DOHH2 (cell line): Measurements from ENCODE around the gene TAF6.

Experiments used
- H3F3A ChIP-seq: fragments of 200-600 bp; sonication (generic), shearing (Covaris generic); 2 replicates; pipeline ENCODE4 v1.6.0; 2016; ENCODE audit warnings: antibody characterized with exemption, mild to moderate bottlenecking; ENCODE audit not compliant: control insufficient read depth, insufficient read depth
- H3K27ac ChIP-seq: fragments of 200-600 bp; sonication (generic); 2 replicates; pipeline ENCODE4 v1.5.1; 2014; ENCODE audit warnings: low read depth, mild to moderate bottlenecking, low read length, moderate library complexity
- H3K27me3 ChIP-seq: fragments of 200-600 bp; sonication (generic); 2 replicates; pipeline ENCODE4 v1.6.1; 2014; ENCODE audit warnings: mild to moderate bottlenecking, low read length, mixed read lengths; ENCODE audit not compliant: control insufficient read depth
- H3K36me3 ChIP-seq: fragments of 200-600 bp; sonication (generic); 2 replicates; pipeline ENCODE4 v1.6.1; 2014; ENCODE audit warnings: mild to moderate bottlenecking, low read length, moderate library complexity, mixed read lengths; ENCODE audit not compliant: control insufficient read depth
- H3K4me1 ChIP-seq: fragments of 200-600 bp; sonication (generic); 2 replicates; pipeline ENCODE4 v1.6.1; 2014; ENCODE audit warnings: mild to moderate bottlenecking, low read length, mixed read lengths; ENCODE audit not compliant: control insufficient read depth
- H3K4me2 ChIP-seq: fragments of 200-600 bp; sonication (generic); 2 replicates; pipeline ENCODE4 v1.6.0; 2014; ENCODE audit warnings: mild to moderate bottlenecking, low read length, moderate library complexity
- H3K4me3 ChIP-seq: fragments of 200-600 bp; sonication (generic); 2 replicates; pipeline ENCODE4 v1.5.1; 2014; ENCODE audit warnings: mild to moderate bottlenecking, low read length, mixed read lengths
- H3K79me2 ChIP-seq: fragments of 200-600 bp; sonication (generic); 2 replicates; pipeline ENCODE4 v1.6.1; 2014; ENCODE audit warnings: mild to moderate bottlenecking, low read length, mixed read lengths; ENCODE audit not compliant: control insufficient read depth
- H3K9me2 ChIP-seq: fragments of 200-600 bp; sonication (generic); replicated peaks from 2 replicates; pipeline ENCODE4 v1.6.1; 2014; ENCODE audit warnings: mild to moderate bottlenecking, low read length, mixed read lengths; ENCODE audit not compliant: control insufficient read depth
- H3K9me3 ChIP-seq: fragments of 200-600 bp; sonication (generic); 2 replicates; pipeline ENCODE4 v1.6.1; 2014; ENCODE audit warnings: antibody characterized with exemption, low read length, mixed read lengths; ENCODE audit not compliant: control insufficient read depth, insufficient read depth
- H4K20me1 ChIP-seq: fragments of 200-600 bp; sonication (generic); 2 replicates; pipeline ENCODE4 v1.6.0; 2014; ENCODE audit warnings: low read depth, mild to moderate bottlenecking, antibody characterized with exemption, low read length, moderate library complexity; ENCODE audit not compliant: control insufficient read depth, insufficient read depth
- EZH2phosphoT487 ChIP-seq: fragments of 200-600 bp; sonication (generic); IDR thresholded peaks from 2 replicates; pipeline ENCODE4 v1.6.1; 2017; ENCODE audit warnings: borderline replicate concordance, mild to moderate bottlenecking, antibody characterized with exemption, low read length, moderate library complexity, mixed read lengths
- TF ChIP-seq, protein P1 (sequence below): fragments of 200-600 bp; sonication (generic); IDR thresholded peaks from one replicate; pipeline ENCODE4 v1.5.1; 2014; ENCODE audit warnings: antibody characterized with exemption, mild to moderate bottlenecking, low read depth, low read length; ENCODE audit not compliant: poor library complexity, severe bottlenecking

TAF6 gene

DNA sequence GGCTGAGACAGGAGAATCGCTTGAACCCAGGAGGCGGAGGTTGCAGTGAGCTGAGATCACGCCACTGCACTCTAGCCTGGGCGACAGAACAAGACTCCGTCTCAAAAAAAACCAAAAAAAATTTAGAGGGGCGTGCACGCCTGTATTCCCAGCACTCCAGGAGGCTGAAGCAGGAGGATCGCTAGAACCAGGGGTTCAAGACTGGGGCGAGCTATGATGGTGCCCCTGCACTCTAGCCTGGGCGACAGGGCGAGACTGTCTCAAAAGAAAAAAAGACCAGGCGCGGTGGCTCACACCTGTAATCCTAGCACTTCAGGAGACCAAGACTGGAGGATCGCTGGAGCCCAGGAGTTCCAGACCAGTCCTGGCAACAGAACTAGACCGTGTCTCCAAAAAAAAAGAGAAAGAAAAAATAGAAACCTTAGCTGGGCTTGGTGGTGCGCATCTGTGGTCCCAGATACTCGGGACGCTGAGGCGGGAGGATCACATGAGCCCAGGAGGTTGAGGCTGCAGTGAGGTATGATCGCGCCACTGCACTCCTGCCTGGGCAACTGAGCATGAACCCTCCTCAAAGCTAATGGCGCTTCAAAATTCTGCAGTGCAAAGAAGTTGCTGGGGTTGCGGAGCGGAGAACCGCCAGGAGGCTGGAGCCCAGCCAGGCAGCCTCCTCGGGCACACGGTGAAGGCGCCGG is 7.2 kb upstream of the TAF6 start:
- peaks cover 46% of the 10 kb centered on the region for H3K4me1 ChIP-seq
- H4K20me1 ChIP-seq: no peaks in the 10 kb centered on the region
- H3K9me2 ChIP-seq: no peaks in the 10 kb centered on the region
- peak overlapping the region; percentile 81 for H3K4me3 ChIP-seq
- peak overlapping the region; percentile 96 for H3K4me2 ChIP-seq
- no peaks in the 10 kb centered on the region for H3K9me3 ChIP-seq
- no peak for TF ChIP-seq EZH2phosphoT487
- TF ChIP-seq, protein P1, sequence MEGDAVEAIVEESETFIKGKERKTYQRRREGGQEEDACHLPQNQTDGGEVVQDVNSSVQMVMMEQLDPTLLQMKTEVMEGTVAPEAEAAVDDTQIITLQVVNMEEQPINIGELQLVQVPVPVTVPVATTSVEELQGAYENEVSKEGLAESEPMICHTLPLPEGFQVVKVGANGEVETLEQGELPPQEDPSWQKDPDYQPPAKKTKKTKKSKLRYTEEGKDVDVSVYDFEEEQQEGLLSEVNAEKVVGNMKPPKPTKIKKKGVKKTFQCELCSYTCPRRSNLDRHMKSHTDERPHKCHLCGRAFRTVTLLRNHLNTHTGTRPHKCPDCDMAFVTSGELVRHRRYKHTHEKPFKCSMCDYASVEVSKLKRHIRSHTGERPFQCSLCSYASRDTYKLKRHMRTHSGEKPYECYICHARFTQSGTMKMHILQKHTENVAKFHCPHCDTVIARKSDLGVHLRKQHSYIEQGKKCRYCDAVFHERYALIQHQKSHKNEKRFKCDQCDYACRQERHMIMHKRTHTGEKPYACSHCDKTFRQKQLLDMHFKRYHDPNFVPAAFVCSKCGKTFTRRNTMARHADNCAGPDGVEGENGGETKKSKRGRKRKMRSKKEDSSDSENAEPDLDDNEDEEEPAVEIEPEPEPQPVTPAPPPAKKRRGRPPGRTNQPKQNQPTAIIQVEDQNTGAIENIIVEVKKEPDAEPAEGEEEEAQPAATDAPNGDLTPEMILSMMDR: no peak
- peaks cover 32% of the 10 kb centered on the region for H3F3A ChIP-seq
- H3K79me2 ChIP-seq: peaks cover 45% of the 10 kb centered on the region
- no peaks in the 10 kb centered on the region for H3K27me3 ChIP-seq
- peak overlapping the region; percentile 94 for H3K27ac ChIP-seq
- peaks cover 36% of the 10 kb centered on the region for H3K36me3 ChIP-seq

DNA sequence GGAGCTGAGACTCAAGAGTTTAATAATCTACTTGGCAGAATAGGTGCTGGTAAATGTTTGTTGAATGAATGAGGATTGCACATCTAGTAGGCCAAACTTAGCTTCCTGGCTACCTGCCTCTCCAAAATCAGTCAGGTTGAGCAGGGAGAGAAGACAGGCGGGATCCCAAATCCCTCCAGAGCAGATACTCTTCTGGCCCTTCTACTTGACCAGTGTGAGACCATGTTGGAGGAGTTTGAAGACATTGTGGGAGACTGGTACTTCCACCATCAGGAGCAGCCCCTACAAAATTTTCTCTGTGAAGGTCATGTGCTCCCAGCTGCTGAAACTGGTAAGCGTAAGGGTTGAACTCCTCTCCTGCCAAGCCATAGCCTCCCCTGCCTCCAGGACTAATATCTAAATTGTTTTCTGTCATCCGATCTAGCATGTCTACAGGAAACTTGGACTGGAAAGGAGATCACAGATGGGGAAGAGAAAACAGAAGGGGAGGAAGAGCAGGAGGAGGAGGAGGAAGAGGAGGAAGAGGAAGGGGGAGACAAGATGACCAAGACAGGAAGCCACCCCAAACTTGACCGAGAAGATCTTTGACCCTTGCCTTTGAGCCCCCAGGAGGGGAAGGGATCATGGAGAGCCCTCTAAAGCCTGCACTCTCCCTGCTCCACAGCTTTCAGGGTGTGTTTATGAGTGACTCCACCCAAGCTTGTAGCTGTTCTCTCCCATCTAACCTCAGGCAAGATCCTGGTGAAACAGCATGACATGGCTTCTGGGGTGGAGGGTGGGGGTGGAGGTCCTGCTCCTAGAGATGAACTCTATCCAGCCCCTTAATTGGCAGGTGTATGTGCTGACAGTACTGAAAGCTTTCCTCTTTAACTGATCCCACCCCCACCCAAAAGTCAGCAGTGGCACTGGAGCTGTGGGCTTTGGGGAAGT is 5.4 kb upstream of the TAF6 start:
- H3K79me2 ChIP-seq: peaks cover 57% of the 10 kb centered on the region
- TF ChIP-seq, protein P1: no peak
- no peak for TF ChIP-seq EZH2phosphoT487
- H4K20me1 ChIP-seq: no peaks in the 10 kb centered on the region
- peak overlapping the region; percentile 81 for H3K4me3 ChIP-seq
- H3K4me2 ChIP-seq: peak overlapping the region; percentile 96
- H3K36me3 ChIP-seq: peaks cover 36% of the 10 kb centered on the region
- peaks cover 48% of the 10 kb centered on the region for H3K4me1 ChIP-seq
- no peaks in the 10 kb centered on the region for H3K27me3 ChIP-seq
- no peaks in the 10 kb centered on the region for H3K9me2 ChIP-seq
- H3K9me3 ChIP-seq: no peaks in the 10 kb centered on the region
- peak overlapping the region; percentile 53 for H3K27ac ChIP-seq
- H3F3A ChIP-seq: peaks cover 36% of the 10 kb centered on the region

DNA sequence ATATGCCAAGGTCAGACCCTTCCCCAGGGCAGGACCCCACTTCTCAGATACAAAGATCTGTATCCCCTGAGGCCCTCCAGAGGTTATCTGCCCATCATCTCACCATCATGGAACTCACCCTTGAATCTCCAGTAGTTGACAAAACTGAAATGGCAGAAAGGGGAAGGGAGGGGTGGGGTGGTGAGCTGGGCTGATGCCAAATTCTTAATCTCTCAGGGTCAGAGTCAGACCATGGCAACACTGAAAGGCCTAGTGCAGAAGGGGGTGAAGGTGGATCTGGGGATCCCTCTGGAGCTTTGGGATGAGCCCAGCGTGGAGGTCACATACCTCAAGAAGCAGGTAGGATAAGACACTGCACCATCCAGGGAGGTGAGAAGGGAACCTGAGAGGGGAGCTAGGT is 3.4 kb upstream of the TAF6 start:
- Histone ChIP-seq H3K9me2 (no peaks in the 10 kb centered on the region), H3K4me1 (peaks cover 40% of the 10 kb centered on the region), H3K27me3 (no peaks in the 10 kb centered on the region), H3K27ac (no peak overlapping the region), H4K20me1 (no peaks in the 10 kb centered on the region), H3F3A (peaks cover 26% of the 10 kb centered on the region), H3K36me3 (peaks cover 36% of the 10 kb centered on the region), H3K79me2 (peaks cover 63% of the 10 kb centered on the region), H3K9me3 (no peaks in the 10 kb centered on the region), H3K4me2 (no peak overlapping the region), H3K4me3 (no peak overlapping the region)
- TF ChIP-seq, protein P1: no peak
- no peak for TF ChIP-seq EZH2phosphoT487
